Right cardiac atrium (tissue), 5 donors: ENCODE measurements around the gene NMNAT3. TPM values are rescaled to one million over a fixed set of nuclear protein-coding genes. Genes with fewer than 3 reads are reported as not detected.

ENCODE experiments used
- ATAC-seq, 2 donors: fragments of 200-7000 bp; cut with Tn5 transposase; one replicate each; pipeline versions ENCODE4 v1.8.0 to v1.9.1; 2020; ENCODE audit warnings: moderate library complexity in 2 of 2, mild to moderate bottlenecking in 1 of 2
- DNase-seq, 3 donors: peaks; one replicate each; pipeline ENCODE4 v3.0.0-alpha.2; 2020
- H3K27ac ChIP-seq: one replicate; pipeline ENCODE4 v1.5.1; 2013; ENCODE audit warnings: mild to moderate bottlenecking, low read length, control low read depth, moderate library complexity
- H3K27me3 ChIP-seq: one replicate; pipeline ENCODE4 v1.6.1; 2013; ENCODE audit not compliant: control insufficient read depth, insufficient read depth
- H3K4me1 ChIP-seq: one replicate; pipeline ENCODE4 v1.6.1; 2013; ENCODE audit warnings: low read length; ENCODE audit not compliant: control insufficient read depth, insufficient read depth
- H3K4me3 ChIP-seq: one replicate; pipeline ENCODE4 v1.5.1; 2013; ENCODE audit warnings: low read length, control low read depth
- H3K9me3 ChIP-seq: one replicate; pipeline ENCODE4 v1.6.1; 2013; ENCODE audit warnings: low read length; ENCODE audit not compliant: control insufficient read depth
- WGBS: extraction: QIAGEN DNeasy Blood & Tissue Kit; methylation state at CpG from one replicate; pipeline ENCODE4 v1.1.7; 2013; 5-methylcytosine and 5-hydroxymethylcytosine counted together
- intact Hi-C, 4 donors: fragments of 100-400 bp; cut with DNase I; formaldehyde crosslinking; loops; one replicate each; pipeline versions ENCODE4 v1.11.0 to v1.14.0; 2022 to 2023
- polyA plus RNA-seq: library from polyadenylated mRNA; stranded (reverse); fragments of 200-250 nt; gene quantifications from one replicate; pipeline ENCODE4 v1.2.3, GENCODE V29; 2013
- total RNA-seq, 4 donors: library from RNA; stranded (reverse); fragmentation: NEBNext Ultra II Directional; extraction: Animal tissue kit (Norgen Biotek cat#: 25700); gene quantifications; one replicate each; pipeline ENCODE4 v1.2.1, GENCODE V29; 2021
- donor health status: healthy with polysubstance abuse.
- donor health status: DM: no; HTN: yes; CAD: no.
- donor health status: DM: no; HTN: no; CAD: no.
- donor health status: DM: no; HTN: yes; CAD: no; lungs with severe emphysema.
- donor health status: DM: yes; HTN: yes; CAD: no.

NMNAT3 gene
- total and polyA plus RNA-seq, 5 donors, result 9.6 to 19.2 (median 16.7) TPM

GRCh38 chr3:139695007-139695406 is 17.2 kb upstream of the NMNAT3 start:
- Histone ChIP-seq H3K4me3 (no peak overlapping the region), H3K9me3 (no peaks in the 10 kb centered on the region), H3K27me3 (no peaks in the 10 kb centered on the region), H3K27ac (no peak overlapping the region), H3K4me1 (no peaks in the 10 kb centered on the region)
- intact Hi-C loops, result no loop called here
- DNase-seq, result no peak
- no peak for ATAC-seq
- WGBS, result 38% methylated on average over 3 of the region's 3 CpGs

- ATAC-seq, result no peak
- Histone ChIP-seq H3K27me3 (no peaks in the 10 kb centered on the region), H3K9me3 (no peaks in the 10 kb centered on the region), H3K27ac (no peak overlapping the region), H3K4me1 (no peaks in the 10 kb centered on the region), H3K4me3 (no peak overlapping the region)
- WGBS, result 68% methylated on average over 1 of the region's 1 CpG
- intact Hi-C loops, result no loop called here
- no peak for DNase-seq
These were observed 16.8 kb upstream of the NMNAT3 start for GRCh38 chr3:139694542-139694941.

- Histone ChIP-seq H3K4me1 (no peaks in the 10 kb centered on the region), H3K4me3 (no peak overlapping the region), H3K27ac (no peak overlapping the region), H3K27me3 (no peaks in the 10 kb centered on the region), H3K9me3 (no peaks in the 10 kb centered on the region)
- ATAC-seq, result no peak
- intact Hi-C loops, result no loop called here
- DNase-seq, result no peak
These were observed 13.8 kb upstream of the NMNAT3 start for GRCh38 chr3:139691619-139692018.

- Histone ChIP-seq H3K4me3 (no peak overlapping the region), H3K27me3 (no peaks in the 10 kb centered on the region), H3K27ac (no peak overlapping the region), H3K9me3 (no peaks in the 10 kb centered on the region), H3K4me1 (no peaks in the 10 kb centered on the region)
- ATAC-seq, result no peak
- no peak for DNase-seq
- WGBS, result 57% methylated on average over 7 of the region's 7 CpGs
- intact Hi-C loops, result no loop called here
These were observed 12.0 kb upstream of the NMNAT3 start for GRCh38 chr3:139689708-139690228.

- no peak overlapping the region for H3K4me3 ChIP-seq
- H3K27me3 ChIP-seq, result no peaks in the 10 kb centered on the region
- ATAC-seq, result no peak
- 33% methylated on average over 4 of the region's 4 CpGs for WGBS
- intact Hi-C loops, result no loop called here
- H3K27ac ChIP-seq, result no peak overlapping the region
- no peaks in the 10 kb centered on the region for H3K9me3 ChIP-seq
- DNase-seq, result no peak
- H3K4me1 ChIP-seq, result no peaks in the 10 kb centered on the region
These were observed 11.3 kb upstream of the NMNAT3 start for GRCh38 chr3:139689122-139689521.

- 60% methylated on average over 1 of the region's 1 CpG for WGBS
- H3K4me3 ChIP-seq, result no peak overlapping the region
- H3K27me3 ChIP-seq, result no peaks in the 10 kb centered on the region
- no peak for DNase-seq
- no peak for ATAC-seq
- intact Hi-C loops, result no loop called here
- no peak overlapping the region for H3K27ac ChIP-seq
- H3K4me1 ChIP-seq, result no peaks in the 10 kb centered on the region
- no peaks in the 10 kb centered on the region for H3K9me3 ChIP-seq
These were observed 9.7 kb upstream of the NMNAT3 start for GRCh38 chr3:139687431-139687830.

GRCh38 chr3:139686624-139687023 is 8.9 kb upstream of the NMNAT3 start:
- intact Hi-C loops, result no loop called here
- DNase-seq (no peak), ATAC-seq (peak; percentile 23 to 65)
- H3K4me3 ChIP-seq, result no peak overlapping the region
- no peak overlapping the region for H3K27ac ChIP-seq
- H3K27me3 ChIP-seq, result no peaks in the 10 kb centered on the region
- H3K4me1 ChIP-seq, result no peaks in the 10 kb centered on the region
- H3K9me3 ChIP-seq, result no peaks in the 10 kb centered on the region
- WGBS, result 66% methylated on average over 3 of the region's 3 CpGs

GRCh38 chr3:139686206-139686605 is 8.4 kb upstream of the NMNAT3 start:
- no peak overlapping the region for H3K4me3 ChIP-seq
- WGBS, result 67% methylated on average over 3 of the region's 3 CpGs
- DNase-seq (peak in 2 of 3 donors; percentile 18 to 62), ATAC-seq (peak; percentile 45 to 66)
- H3K27me3 ChIP-seq, result no peaks in the 10 kb centered on the region
- H3K9me3 ChIP-seq, result no peaks in the 10 kb centered on the region
- no peaks in the 10 kb centered on the region for H3K4me1 ChIP-seq
- no peak overlapping the region for H3K27ac ChIP-seq
- intact Hi-C loops, result no loop called here

GRCh38 chr3:139679220-139679775 is 1.5 kb upstream of the NMNAT3 start:
- intact Hi-C loops, result no loop called here
- 82% methylated on average over 5 of the region's 5 CpGs for WGBS
- DNase-seq (no peak), ATAC-seq (no peak)
- Histone ChIP-seq H3K4me1 (no peaks in the 10 kb centered on the region), H3K27me3 (no peaks in the 10 kb centered on the region), H3K27ac (no peak overlapping the region), H3K9me3 (no peaks in the 10 kb centered on the region), H3K4me3 (no peak overlapping the region)

GRCh38 chr3:139676632-139677387 is 962 bp downstream of the NMNAT3 start:
- peak overlapping the region; percentile 57 for H3K4me3 ChIP-seq
- H3K27ac ChIP-seq, result no peak overlapping the region
- H3K27me3 ChIP-seq, result no peaks in the 10 kb centered on the region
- intact Hi-C loops, result no loop called here
- no peaks in the 10 kb centered on the region for H3K9me3 ChIP-seq
- DNase-seq (no peak), ATAC-seq (peak in 1 of 2 donors; percentile 2)
- H3K4me1 ChIP-seq, result no peaks in the 10 kb centered on the region
- 54% methylated on average over 10 of the region's 10 CpGs for WGBS

- H3K9me3 ChIP-seq, result no peaks in the 10 kb centered on the region
- DNase-seq (no peak), ATAC-seq (no peak)
- intact Hi-C loops, result no loop called here
- WGBS, result 83% methylated on average over 1 of the region's 1 CpG
- no peaks in the 10 kb centered on the region for H3K27me3 ChIP-seq
- no peaks in the 10 kb centered on the region for H3K4me1 ChIP-seq
- H3K4me3 ChIP-seq, result no peak overlapping the region
- no peak overlapping the region for H3K27ac ChIP-seq
These were observed 1.7 kb downstream of the NMNAT3 start for GRCh38 chr3:139676108-139676507.
